ENCODE data around the gene EPM2AIP1. TPM values are rescaled to one million over a fixed set of nuclear protein-coding genes. Genes with fewer than 3 reads are reported as not detected.
A peak's percentile ranks its signal among the peaks of the same experiment; 100 is the strongest.

The EPM2AIP1 gene
- total and polyA plus RNA-seq, 12 donors: 6.1 to 36.3 (median 27.4) TPM

- H3K27ac ChIP-seq: peak overlapping the region; percentile 42 to 95 (median 80)
- H3K4me1 ChIP-seq: peaks cover 0 to 44% (median 5%) of the 10 kb centered on the region in 9 donors
- intact Hi-C loops (cut with DNase I): loop anchor here in 3 of 10 donors (2.0 to 5.0 kb wide), 2 partner anchors 22 to 38 kb away; partner anchors contain the start of genes EPM2AIP1 (in 1 of the 3) and MLH1 (in 1 of the 3)
- TF ChIP-seq CTCF (IDR thresholded peaks at IDR 0.05): no peak
- H3K36me3 ChIP-seq: peaks cover 0 to 98% (median 32%) of the 10 kb centered on the region in 9 donors
- peak; percentile 71 to 81 for DNase-seq
- no peaks in the 10 kb centered on the region for H3K27me3 ChIP-seq
- H3K9me3 ChIP-seq: no peaks in the 10 kb centered on the region
- ATAC-seq: peak; percentile 62 to 84 (median 80)
- no peak overlapping the region for H3K4me3 ChIP-seq
- 49 to 67% methylated on average over 2 of the region's 2 CpGs for WGBS, 2 donors
These were observed 21.7 kb upstream of the EPM2AIP1 start for GRCh38 chr3:37014620-37015019.

- Histone ChIP-seq H3K4me1 (peaks cover 2 to 64% (median 51%) of the 10 kb centered on the region in 9 donors), H3K9me3 (no peaks in the 10 kb centered on the region), H3K4me3 (peak within 1 kb of the TSS; percentile 55 to 87 (median 72)), H3K36me3 (peaks cover 0 to 59% (median 22%) of the 10 kb centered on the region in 9 donors), H3K27ac (peak within 1 kb of the TSS; percentile 89 to 99 (median 98)), H3K27me3 (no peaks in the 10 kb centered on the region)
- 1% methylated on average over 47 of the region's 47 CpGs for WGBS, 2 donors
- DNase-seq (peak; percentile 95 to 100), ATAC-seq (peak; percentile 95 to 97 (median 96))
- intact Hi-C loops (cut with DNase I): loop anchor here in 3 of 10 donors (2.0 to 10.0 kb wide), 4 partner anchors 21 to 221 kb away; partner anchors contain the start of gene LRRFIP2 (in 1 of the 3)
- no peak for TF ChIP-seq CTCF (IDR thresholded peaks at IDR 0.05)
These were observed 674 bp upstream of the EPM2AIP1 start, which contains the start of gene MLH1 for GRCh38 chr3:36993326-36994283. MLH1 (plus strand) TSS chr3:36993518; CDS start chr3:36993548, 30 bp downstream.

GRCh38 chr3:36991923-36992805 lies 767 bp downstream of the EPM2AIP1 start:
- peaks cover 2 to 76% (median 60%) of the 10 kb centered on the region in 9 donors for H3K4me1 ChIP-seq
- intact Hi-C loops (cut with DNase I): loop anchor here in 3 of 10 donors (1.0 to 10.0 kb wide), 5 partner anchors 23 to 223 kb away; partner anchors contain the start of gene LRRFIP2 (in 1 of the 3)
- no peak for DNase-seq

More at GRCh38 chr3:36991923-36992805, 767 bp downstream of the EPM2AIP1 start:
- ATAC-seq: peak in 1 of 8 donors; percentile 1
- Histone ChIP-seq H3K27me3 (no peaks in the 10 kb centered on the region), H3K9me3 (no peaks in the 10 kb centered on the region), H3K27ac (peak overlapping the region; percentile 86 to 99 (median 98)), H3K36me3 (peaks cover 0 to 57% (median 20%) of the 10 kb centered on the region in 9 donors), H3K4me3 (peak overlapping the region; percentile 55 to 87 (median 72))
- no peak for TF ChIP-seq CTCF (IDR thresholded peaks at IDR 0.05)
- WGBS, 2 donors: 5 to 12% methylated on average over 24 of the region's 24 CpGs

All from heart right ventricle (tissue), 16 donors.